C1 segment of cervical spinal cord (tissue), 14 donors: ENCODE measurements around the gene CHMP4B.
"Not testable (repeated sequence)": the region's sequence is repeated elsewhere in the genome, so short reads cannot be mapped to it uniquely, and the experiment has no call there.

Experiments used
- DNase-seq, 14 donors: peaks; one replicate each; lab custom pipeline; 2025; lab: John Stamatoyannopoulos, UW

CHMP4B gene

GRCh38 chr20:33789858-33790182, 21.3 kb upstream of the CHMP4B start:
- DNase-seq: no peak

GRCh38 chr20:33790566-33790965, 20.6 kb upstream of the CHMP4B start:
- DNase-seq: no peak

- DNase-seq: no peak
Observed at GRCh38 chr20:33791021-33791420, 20.1 kb upstream of the CHMP4B start.

GRCh38 chr20:33791540-33791939, 19.6 kb upstream of the CHMP4B start:
- DNase-seq: no peak

- peak in 1 of 14 donors; percentile 3 for DNase-seq
Observed at GRCh38 chr20:33791959-33792597, 19.1 kb upstream of the CHMP4B start.

- DNase-seq: not testable (repeated sequence)
Observed at GRCh38 chr20:33792598-33792989, 18.6 kb upstream of the CHMP4B start.

- DNase-seq: no peak
Observed at GRCh38 chr20:33793011-33793931, 17.9 kb upstream of the CHMP4B start.

- DNase-seq: no peak
Observed at GRCh38 chr20:33796263-33796906, 14.8 kb upstream of the CHMP4B start.

- no peak for DNase-seq
Observed at GRCh38 chr20:33796907-33797544, 14.1 kb upstream of the CHMP4B start.

GRCh38 chr20:33798444-33798843, 12.7 kb upstream of the CHMP4B start:
- DNase-seq: no peak

GRCh38 chr20:33803921-33804337, 7.2 kb upstream of the CHMP4B start:
- DNase-seq: no peak

GRCh38 chr20:33808388-33808787, 2.8 kb upstream of the CHMP4B start:
- no peak for DNase-seq

GRCh38 chr20:33810259-33810658, 889 bp upstream of the CHMP4B start:
- DNase-seq: no peak

- peak in 1 of 14 donors; percentile 47 for DNase-seq
Observed at GRCh38 chr20:33811776-33812151, 616 bp downstream of the CHMP4B start.

GRCh38 chr20:33812152-33812849, 1.2 kb downstream of the CHMP4B start:
- peak in 5 of 14 donors; percentile 10 to 61 (median 30) for DNase-seq

- DNase-seq: no peak
Observed at GRCh38 chr20:33812908-33813462, 1.8 kb downstream of the CHMP4B start.

GRCh38 chr20:33814238-33814712, 3.1 kb downstream of the CHMP4B start:
- no peak for DNase-seq

GRCh38 chr20:33815671-33816070, 4.5 kb downstream of the CHMP4B start:
- no peak for DNase-seq

GRCh38 chr20:33816191-33816590, 5.0 kb downstream of the CHMP4B start:
- DNase-seq: no peak

GRCh38 chr20:33817411-33817810, 6.3 kb downstream of the CHMP4B start:
- no peak for DNase-seq

GRCh38 chr20:33819456-33819855, 8.3 kb downstream of the CHMP4B start:
- no peak for DNase-seq
